Measurements from ENCODE around the gene STRN3.
"Not testable (repeated sequence)": the region's sequence is repeated elsewhere in the genome, so short reads cannot be mapped to it uniquely, and the experiment has no call there.

Gene STRN3

GRCh38 chr14:30966415-30967363 lies 59.5 kb downstream of the STRN3 start:
- TF ChIP-seq, protein P1, sequence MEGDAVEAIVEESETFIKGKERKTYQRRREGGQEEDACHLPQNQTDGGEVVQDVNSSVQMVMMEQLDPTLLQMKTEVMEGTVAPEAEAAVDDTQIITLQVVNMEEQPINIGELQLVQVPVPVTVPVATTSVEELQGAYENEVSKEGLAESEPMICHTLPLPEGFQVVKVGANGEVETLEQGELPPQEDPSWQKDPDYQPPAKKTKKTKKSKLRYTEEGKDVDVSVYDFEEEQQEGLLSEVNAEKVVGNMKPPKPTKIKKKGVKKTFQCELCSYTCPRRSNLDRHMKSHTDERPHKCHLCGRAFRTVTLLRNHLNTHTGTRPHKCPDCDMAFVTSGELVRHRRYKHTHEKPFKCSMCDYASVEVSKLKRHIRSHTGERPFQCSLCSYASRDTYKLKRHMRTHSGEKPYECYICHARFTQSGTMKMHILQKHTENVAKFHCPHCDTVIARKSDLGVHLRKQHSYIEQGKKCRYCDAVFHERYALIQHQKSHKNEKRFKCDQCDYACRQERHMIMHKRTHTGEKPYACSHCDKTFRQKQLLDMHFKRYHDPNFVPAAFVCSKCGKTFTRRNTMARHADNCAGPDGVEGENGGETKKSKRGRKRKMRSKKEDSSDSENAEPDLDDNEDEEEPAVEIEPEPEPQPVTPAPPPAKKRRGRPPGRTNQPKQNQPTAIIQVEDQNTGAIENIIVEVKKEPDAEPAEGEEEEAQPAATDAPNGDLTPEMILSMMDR (IDR thresholded peaks at IDR 0.05; ENCODE audit: low read length, missing control alignments): no peak
- DNase-seq (ENCODE audit: low read depth): peak; percentile 7
- no peak overlapping the region for H3K4me3 ChIP-seq (replicated peaks; ENCODE audit: low read depth, low read length)

DNA sequence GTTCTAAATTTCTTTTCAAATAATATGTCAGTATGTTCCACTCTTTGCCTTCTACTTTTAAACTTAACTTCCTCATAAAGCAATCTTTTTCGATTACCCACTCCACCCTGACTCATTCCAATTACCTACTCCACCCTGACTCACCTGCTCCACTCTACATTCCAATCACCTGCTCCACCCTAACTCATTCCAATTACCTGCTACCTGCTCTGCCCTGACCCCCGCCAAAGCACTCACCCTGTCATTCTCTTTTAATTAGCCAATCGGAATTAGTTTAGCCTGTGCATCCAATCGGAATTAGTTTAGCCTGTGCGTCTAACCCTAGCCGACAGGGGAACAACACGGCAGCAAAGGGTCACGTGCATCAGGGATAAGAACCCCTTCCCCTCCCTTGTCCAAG lies 60.3 kb downstream of the STRN3 start:
- H3K4me3 ChIP-seq (replicated peaks; ENCODE audit: low read depth, low read length); DNase-seq (ENCODE audit: low read depth): not testable (repeated sequence)

DNA sequence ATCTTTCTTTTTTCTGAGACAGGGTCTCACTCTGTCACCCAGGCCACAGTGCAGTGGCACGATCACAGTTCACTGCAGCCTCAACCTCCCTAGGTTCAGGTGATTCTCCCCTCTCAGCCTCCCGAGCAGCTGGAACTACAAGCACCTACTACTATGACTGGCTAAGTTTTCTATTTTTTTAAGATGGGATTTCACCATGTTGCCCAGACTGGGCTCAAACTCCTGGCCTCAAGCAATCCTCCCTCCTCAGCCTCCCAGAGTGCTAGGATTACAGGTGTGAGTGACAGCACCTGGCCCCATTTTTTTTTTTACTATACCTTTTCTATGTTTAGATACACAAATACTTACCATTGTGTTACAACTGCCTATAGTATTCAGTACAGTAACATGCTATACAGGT lies 63.6 kb downstream of the STRN3 start:
- H3K4me3 ChIP-seq (replicated peaks; ENCODE audit: low read depth, low read length); DNase-seq (ENCODE audit: low read depth): not testable (repeated sequence)

DNA sequence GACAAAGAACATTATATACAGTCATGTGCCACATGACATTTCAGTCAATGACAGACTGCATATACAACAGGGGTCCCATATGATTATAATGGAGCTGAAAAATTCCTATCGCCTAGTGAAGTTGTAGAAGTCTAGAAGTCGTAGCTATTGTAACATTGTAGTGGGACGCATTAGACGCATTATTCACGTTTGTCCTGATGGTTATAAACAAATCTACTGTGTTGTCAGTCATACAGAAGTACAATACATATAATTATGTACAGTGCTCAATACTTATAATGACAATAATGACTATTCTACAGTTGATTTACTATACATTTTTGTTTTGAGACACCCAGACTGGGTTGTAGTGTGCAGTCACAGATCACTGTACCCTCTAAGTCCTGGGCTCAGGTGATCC lies 64.8 kb downstream of the STRN3 start:
- TF ChIP-seq, protein P1 (IDR thresholded peaks at IDR 0.05; ENCODE audit: low read length, missing control alignments): no peak
- no peak for DNase-seq (ENCODE audit: low read depth)
- H3K4me3 ChIP-seq (replicated peaks; ENCODE audit: low read depth, low read length): no peak overlapping the region

DNA sequence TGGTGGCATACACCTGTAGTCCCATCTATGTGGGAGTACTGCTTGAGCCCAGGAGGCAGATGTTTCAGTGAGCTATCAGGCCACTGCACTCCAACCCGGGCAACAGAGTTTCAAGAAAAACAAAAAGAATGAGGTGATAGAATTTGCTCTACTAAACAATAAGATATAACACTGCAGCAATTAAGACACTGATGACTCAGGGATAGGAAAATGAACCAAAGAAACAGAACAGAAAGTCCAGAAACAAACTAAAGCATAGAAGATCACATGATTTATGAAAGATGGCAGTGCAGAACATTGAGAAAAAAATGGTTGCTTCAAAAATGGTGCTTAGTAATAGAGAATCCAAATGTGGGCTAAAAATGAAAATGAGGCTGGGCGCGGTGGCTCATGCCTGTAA lies 66.0 kb downstream of the STRN3 start:
- TF ChIP-seq, protein P1 (IDR thresholded peaks at IDR 0.05; ENCODE audit: low read length, missing control alignments): no peak
- DNase-seq (ENCODE audit: low read depth): no peak
- no peak overlapping the region for H3K4me3 ChIP-seq (replicated peaks; ENCODE audit: low read depth, low read length)

DNA sequence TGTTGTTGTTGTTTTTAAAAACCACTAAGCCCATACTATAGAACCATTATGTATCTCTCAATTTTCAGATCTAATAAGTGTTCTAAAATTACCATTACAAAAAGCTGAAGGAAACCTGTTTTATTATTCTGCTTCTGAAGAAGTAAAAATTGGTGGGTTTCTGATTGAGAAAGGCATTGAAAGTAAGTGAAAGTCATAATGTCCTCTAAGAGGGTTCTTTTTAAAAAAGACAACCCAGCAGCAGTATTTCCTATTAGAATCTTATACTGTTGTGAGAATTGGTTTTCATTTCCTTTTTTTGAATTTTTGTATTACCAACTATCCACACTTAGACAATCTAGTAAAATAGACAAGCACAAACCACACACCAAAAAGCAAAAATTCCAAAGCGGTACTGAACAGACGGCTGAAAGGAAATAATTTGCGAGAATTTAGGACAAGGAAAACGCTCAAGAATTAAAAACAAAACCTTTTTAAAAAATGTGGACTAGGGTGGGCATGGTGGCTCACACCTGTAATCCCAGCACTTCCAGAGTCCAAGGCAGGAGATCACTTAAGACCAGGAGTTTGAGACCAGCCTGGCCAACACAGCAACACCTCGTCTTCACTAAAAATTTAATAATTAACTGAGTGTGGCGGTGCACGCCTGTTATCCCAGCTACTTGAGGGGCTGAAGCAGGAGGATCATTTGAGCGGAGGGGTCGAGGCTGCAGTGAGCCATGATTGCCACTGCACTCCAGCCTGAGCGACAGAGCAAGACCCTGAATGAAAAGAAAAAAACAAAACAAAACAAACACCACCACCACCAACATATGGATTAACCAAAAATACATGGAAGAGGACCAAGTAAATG lies 67.4 kb downstream of the STRN3 start:
- DNase-seq (ENCODE audit: low read depth): no peak
- H3K4me3 ChIP-seq (replicated peaks; ENCODE audit: low read depth, low read length): no peak overlapping the region
- TF ChIP-seq, protein P1 (IDR thresholded peaks at IDR 0.05; ENCODE audit: low read length, missing control alignments): no peak

- no peak for DNase-seq (ENCODE audit: low read depth)
- no peak overlapping the region for H3K4me3 ChIP-seq (replicated peaks; ENCODE audit: low read depth, low read length)
- TF ChIP-seq, protein P1 (IDR thresholded peaks at IDR 0.05; ENCODE audit: low read length, missing control alignments): no peak
Measured at GRCh38 chr14:30957813-30958370, 68.3 kb downstream of the STRN3 start.
